Measurements from ENCODE around the gene ACE. TPM values are rescaled to one million over a fixed set of nuclear protein-coding genes. Genes with fewer than 3 reads are reported as not detected.

Gene ACE
- total and polyA plus RNA-seq, 4 donors = 5.5 to 87.3 (median 35.3) TPM

GRCh38 chr17:63483655-63484575, 7.1 kb downstream of the ACE start:
- Histone ChIP-seq H3K4me1 (ENCODE audit: control insufficient read depth in 5 of 5, insufficient read depth in 5 of 5, low read length in 5 of 5) (peaks cover 0 to 10% (median 0%) of the 10 kb centered on the region in 5 donors), H3K4me3 (no peak overlapping the region), H3K36me3 (ENCODE audit: control insufficient read depth in 4 of 4, insufficient read depth in 4 of 4, low read length in 4 of 4) (no peaks in the 10 kb centered on the region), H3K27ac (ENCODE audit: low read depth in 1 of 2, low read length in 1 of 2) (no peak overlapping the region), H3K27me3 (ENCODE audit: control insufficient read depth in 3 of 3, insufficient read depth in 3 of 3, low read length in 2 of 3) (peaks cover 0 to under 1% (median 0%) of the 10 kb centered on the region in 3 donors), H3K9ac (ENCODE audit: insufficient read depth in 1 of 2, low read length in 2 of 2) (no peak overlapping the region), H3K9me3 (ENCODE audit: control insufficient read depth in 4 of 4, insufficient read depth in 3 of 4, low read length in 3 of 4) (no peaks in the 10 kb centered on the region)
- TF ChIP-seq, protein P1, sequence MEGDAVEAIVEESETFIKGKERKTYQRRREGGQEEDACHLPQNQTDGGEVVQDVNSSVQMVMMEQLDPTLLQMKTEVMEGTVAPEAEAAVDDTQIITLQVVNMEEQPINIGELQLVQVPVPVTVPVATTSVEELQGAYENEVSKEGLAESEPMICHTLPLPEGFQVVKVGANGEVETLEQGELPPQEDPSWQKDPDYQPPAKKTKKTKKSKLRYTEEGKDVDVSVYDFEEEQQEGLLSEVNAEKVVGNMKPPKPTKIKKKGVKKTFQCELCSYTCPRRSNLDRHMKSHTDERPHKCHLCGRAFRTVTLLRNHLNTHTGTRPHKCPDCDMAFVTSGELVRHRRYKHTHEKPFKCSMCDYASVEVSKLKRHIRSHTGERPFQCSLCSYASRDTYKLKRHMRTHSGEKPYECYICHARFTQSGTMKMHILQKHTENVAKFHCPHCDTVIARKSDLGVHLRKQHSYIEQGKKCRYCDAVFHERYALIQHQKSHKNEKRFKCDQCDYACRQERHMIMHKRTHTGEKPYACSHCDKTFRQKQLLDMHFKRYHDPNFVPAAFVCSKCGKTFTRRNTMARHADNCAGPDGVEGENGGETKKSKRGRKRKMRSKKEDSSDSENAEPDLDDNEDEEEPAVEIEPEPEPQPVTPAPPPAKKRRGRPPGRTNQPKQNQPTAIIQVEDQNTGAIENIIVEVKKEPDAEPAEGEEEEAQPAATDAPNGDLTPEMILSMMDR (IDR thresholded peaks at IDR 0.05; ENCODE audit: control extremely low read depth, extremely low read depth) = no peak
- DNase-seq (no peak), ATAC-seq (ENCODE audit: insufficient read depth, low FRiP score) (no peak)
- 91 to 95% methylated on average over 16 of the region's 16 CpGs for WGBS, 2 donors

GRCh38 chr17:63486317-63487013, 9.6 kb downstream of the ACE start:
- H3K9ac ChIP-seq (ENCODE audit: insufficient read depth in 1 of 2, low read length in 2 of 2) = no peak overlapping the region
- no peaks in the 10 kb centered on the region for H3K4me1 ChIP-seq (ENCODE audit: control insufficient read depth in 5 of 5, insufficient read depth in 5 of 5, low read length in 5 of 5)
- no peaks in the 10 kb centered on the region for H3K27me3 ChIP-seq (ENCODE audit: control insufficient read depth in 3 of 3, insufficient read depth in 3 of 3, low read length in 2 of 3)
- H3K27ac ChIP-seq (ENCODE audit: low read depth in 1 of 2, low read length in 1 of 2) = no peak overlapping the region
- no peak for DNase-seq
- 77 to 78% methylated on average over 12 of the region's 12 CpGs for WGBS, 2 donors
- TF ChIP-seq, protein P1 (IDR thresholded peaks at IDR 0.05; ENCODE audit: control extremely low read depth, extremely low read depth) = no peak
- no peak overlapping the region for H3K4me3 ChIP-seq
- no peaks in the 10 kb centered on the region for H3K36me3 ChIP-seq (ENCODE audit: control insufficient read depth in 4 of 4, insufficient read depth in 4 of 4, low read length in 4 of 4)
- ATAC-seq (ENCODE audit: insufficient read depth, low FRiP score) = no peak
- H3K9me3 ChIP-seq (ENCODE audit: control insufficient read depth in 4 of 4, insufficient read depth in 3 of 4, low read length in 3 of 4) = no peaks in the 10 kb centered on the region

DNA sequence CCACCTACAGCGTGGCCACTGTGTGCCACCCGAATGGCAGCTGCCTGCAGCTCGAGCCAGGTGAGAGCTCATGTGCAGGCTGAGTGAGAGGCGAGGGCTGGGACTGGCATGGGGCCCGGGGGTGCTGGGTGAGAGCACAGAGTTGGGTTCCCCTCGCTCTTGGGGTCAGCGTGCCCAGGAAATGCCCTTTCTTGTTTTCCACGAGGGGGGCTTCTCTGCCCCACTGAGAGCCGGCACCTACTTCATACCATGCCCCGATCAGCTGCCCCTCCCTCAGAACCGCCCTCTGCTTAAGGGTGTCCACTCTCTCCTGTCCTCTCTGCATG, 10.1 kb downstream of the ACE start:
- no peak overlapping the region for H3K9ac ChIP-seq (ENCODE audit: insufficient read depth in 1 of 2, low read length in 2 of 2)
- TF ChIP-seq, protein P1 (IDR thresholded peaks at IDR 0.05; ENCODE audit: control extremely low read depth, extremely low read depth) = no peak
- WGBS, 2 donors = 84 to 90% methylated on average over 11 of the region's 11 CpGs
- H3K4me1 ChIP-seq (ENCODE audit: control insufficient read depth in 5 of 5, insufficient read depth in 5 of 5, low read length in 5 of 5) = no peaks in the 10 kb centered on the region
- no peak overlapping the region for H3K27ac ChIP-seq (ENCODE audit: low read depth in 1 of 2, low read length in 1 of 2)
- no peak overlapping the region for H3K4me3 ChIP-seq
- no peaks in the 10 kb centered on the region for H3K9me3 ChIP-seq (ENCODE audit: control insufficient read depth in 4 of 4, insufficient read depth in 3 of 4, low read length in 3 of 4)
- ATAC-seq (ENCODE audit: insufficient read depth, low FRiP score) = no peak
- no peak for DNase-seq
- no peaks in the 10 kb centered on the region for H3K27me3 ChIP-seq (ENCODE audit: control insufficient read depth in 3 of 3, insufficient read depth in 3 of 3, low read length in 2 of 3)
- no peaks in the 10 kb centered on the region for H3K36me3 ChIP-seq (ENCODE audit: control insufficient read depth in 4 of 4, insufficient read depth in 4 of 4, low read length in 4 of 4)
